HG02970 (cell line): Measurements from ENCODE around the gene LOXHD1.

Experiments used
- ATAC-seq: cut with Tn5 transposase; IDR thresholded peaks from one replicate; pipeline ENCODE4 v1.9.1; 2021; ENCODE audit warnings: mild to moderate bottlenecking, moderate library complexity, moderate number of reproducible peaks; ENCODE audit not compliant: unreplicated experiment, low FRiP score

The LOXHD1 gene

GRCh38 chr18:46427216-46427995, 229.6 kb downstream of the LOXHD1 start:
- no peak for ATAC-seq
